Stimulated activated CD4-positive, alpha-beta T cell treated with anti-CD3 and anti-CD28 coated beads, Interleukin-1b, Interleukin-23, amount 100 ng/mL, for 48 hours (primary cell): Measurements from ENCODE around the gene TCERG1L.

Experiments
- DNase-seq: peaks from one replicate; pipeline ENCODE4 v3.0.0-alpha.2; 2020

The TCERG1L gene

DNA sequence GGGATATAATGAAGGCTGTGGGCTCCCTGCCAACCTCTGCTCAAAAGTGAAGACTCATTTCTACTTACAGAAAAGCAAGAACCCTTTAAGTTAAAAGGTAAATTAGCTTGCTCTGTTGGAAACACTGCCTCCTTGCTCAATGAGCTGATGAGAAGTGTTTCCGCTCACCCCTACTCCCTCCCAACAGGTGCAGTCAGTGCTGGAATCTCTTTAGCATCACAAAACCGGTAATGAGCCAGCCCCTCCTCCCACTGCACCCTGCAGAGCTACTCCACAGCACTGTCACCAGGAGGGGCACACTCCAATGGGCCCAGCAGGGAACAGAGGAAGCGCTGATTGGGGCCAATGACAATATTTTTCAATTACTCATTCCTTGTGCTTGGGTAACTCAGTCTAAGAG lies 262.5 kb downstream of the TCERG1L start:
- no peak for DNase-seq

DNA sequence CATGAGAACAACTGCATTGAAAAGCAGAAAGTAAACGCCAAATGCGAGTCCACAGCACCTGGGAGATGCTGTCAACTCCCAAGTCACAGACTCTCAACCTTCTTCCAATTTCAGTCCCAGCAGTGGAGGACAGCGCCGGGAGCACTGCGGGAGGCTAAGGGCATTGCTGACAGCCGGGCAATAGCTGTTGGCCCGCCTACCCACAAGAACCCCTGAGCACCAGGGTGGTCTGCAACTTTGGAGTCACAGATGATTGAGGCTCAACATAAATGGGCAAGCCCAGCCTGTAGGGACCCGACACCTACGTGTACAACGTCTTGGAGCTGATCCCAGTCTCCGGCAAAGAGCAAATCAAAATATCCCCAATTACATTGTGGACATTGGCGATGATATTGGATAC lies 262.9 kb downstream of the TCERG1L start:
- no peak for DNase-seq

DNA sequence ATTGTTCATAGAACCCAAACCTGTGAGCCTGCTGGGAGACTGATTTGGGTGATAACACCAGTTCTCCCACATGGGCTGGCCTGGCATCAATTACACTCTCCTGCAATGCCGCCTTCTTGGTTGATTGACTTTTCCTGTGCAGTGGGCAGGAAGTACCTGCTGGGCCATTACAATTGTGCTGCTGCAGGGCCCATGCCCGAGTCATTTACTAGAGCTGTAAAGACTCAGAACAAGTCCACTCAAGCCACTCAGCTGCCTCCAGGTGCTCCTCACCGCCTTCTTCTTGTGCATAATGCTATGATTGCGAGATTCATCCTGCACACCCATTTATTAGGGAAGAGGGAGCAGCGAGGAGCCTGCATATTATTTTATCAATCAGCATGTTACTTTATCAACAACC lies 264.0 kb downstream of the TCERG1L start:
- no peak for DNase-seq

DNA sequence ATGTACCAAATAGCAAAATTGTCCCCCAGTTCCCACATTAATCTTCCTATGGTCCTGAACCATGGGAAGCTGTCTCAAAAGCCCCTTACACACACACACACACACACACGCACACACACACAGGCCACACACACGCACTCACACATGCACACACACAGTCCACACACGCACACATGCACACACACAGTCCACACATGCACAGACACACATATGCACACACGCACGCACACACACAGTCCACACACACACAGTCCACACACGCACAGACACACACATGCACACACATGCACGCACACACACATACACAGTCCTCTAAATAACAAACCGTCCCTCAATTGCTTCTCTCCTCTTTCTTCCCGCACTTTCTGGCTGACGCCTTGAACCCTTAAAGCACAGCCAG lies 265.3 kb downstream of the TCERG1L start:
- DNase-seq: no peak

DNA sequence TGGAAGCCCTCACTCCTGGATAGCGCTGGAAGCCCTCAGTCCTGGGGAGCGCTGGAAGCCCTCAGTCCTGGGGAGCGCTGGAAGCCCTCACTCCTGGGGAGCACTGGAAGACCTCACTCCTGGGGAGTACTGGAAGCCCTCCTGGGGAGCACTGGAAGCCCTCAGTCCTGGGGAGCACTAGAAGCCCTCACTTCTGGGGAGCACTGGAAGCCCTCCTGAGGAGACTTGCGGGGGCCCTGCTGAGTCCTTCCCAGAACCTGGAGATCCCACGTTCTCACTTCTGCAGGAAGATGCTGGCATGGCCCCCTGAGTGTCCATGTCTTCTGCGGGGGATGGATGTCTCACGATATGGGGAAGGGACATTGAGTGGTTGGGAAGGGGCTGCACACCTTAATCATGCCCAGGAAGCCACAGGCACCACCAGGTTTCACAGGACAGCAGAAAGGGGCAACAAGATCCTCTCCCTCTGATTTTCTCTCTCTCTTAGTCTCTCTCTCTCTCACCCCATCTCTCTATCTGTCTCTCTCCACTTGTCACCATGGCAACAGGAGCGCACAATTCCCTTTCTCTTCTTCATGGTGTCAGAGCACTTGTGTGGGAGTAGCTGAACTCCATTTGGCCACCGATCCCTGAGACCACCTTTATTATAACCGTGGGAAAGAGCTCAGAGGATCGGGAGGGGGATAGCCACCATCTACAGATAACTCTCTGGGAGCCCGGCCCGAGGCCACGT lies 267.0 kb downstream of the TCERG1L start:
- no peak for DNase-seq

DNA sequence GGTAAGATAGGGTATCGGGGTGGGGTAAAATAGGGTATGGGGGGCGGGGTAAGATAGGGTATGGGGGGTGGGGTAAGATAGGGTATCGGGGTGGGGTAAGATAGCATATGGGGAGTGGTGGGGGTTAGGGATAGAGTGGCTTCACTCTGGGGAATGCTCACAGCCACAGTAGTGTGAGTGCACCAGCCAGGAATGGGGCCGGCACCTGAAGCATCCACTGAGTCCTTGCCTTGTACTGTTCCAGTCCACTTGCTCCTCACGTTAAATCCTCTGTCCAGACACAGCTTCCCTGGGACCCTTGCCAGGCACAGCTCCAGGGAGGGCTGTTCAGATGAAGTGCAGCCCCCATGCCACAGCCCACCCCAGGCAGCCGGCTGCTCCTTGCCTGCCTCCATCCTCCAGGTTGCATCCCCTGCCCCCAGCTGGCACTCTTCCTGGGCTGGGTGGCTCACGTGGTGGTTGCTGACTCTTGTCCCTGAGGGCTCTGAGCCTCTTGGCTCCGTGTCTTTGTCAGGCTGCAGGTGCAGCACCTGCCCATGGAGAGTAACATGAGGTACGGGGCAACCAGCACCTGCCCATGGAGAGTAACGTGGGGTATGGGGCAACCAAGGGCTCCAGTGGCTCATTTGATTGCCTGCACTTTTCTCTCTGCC lies 268.4 kb downstream of the TCERG1L start:
- DNase-seq: no peak
